Body of pancreas (tissue), 4 donors: Measurements from ENCODE around the gene PCDHGA12. TPM values are rescaled to one million over a fixed set of nuclear protein-coding genes. Genes with fewer than 3 reads are reported as not detected.

Experiments
- ATAC-seq: fragments of 150-250 bp; one replicate; pipeline ENCODE4 v1.9.1; 2016
- DNase-seq, 4 donors: peaks; one replicate each; pipeline ENCODE4 v3.0.0-alpha.2; 2019
- H3K27ac ChIP-seq, 4 donors: fragments of 200-600 bp; sonication (generic); 1 replicate in 3 of 4; 2 replicates in 1 of 4; pipeline versions ENCODE4 v1.5.1 to v1.6.1; 2016 to 2019; ENCODE audit warnings: mild to moderate bottlenecking in 1 of 4, mixed read lengths in 1 of 4, moderate library complexity in 1 of 4
- H3K27me3 ChIP-seq, 2 donors: fragments of 200-600 bp; sonication (generic); one replicate each; pipeline ENCODE4 v1.6.0; 2016; ENCODE audit warnings: mild to moderate bottlenecking in 1 of 2
- H3K36me3 ChIP-seq, 2 donors: fragments of 200-600 bp; sonication (generic); replicated peaks in 1 of 2; 2 replicates each; pipeline ENCODE4 v1.5.1; 2016; ENCODE audit warnings: low read depth in 2 of 2; ENCODE audit not compliant: insufficient read depth in 1 of 2
- H3K4me1 ChIP-seq: fragments of 200-600 bp; sonication (generic); one replicate; pipeline ENCODE4 v1.6.0; 2016
- H3K4me3 ChIP-seq, 2 donors: fragments of 200-600 bp; sonication (generic); 1 replicate in 1 of 2; 2 replicates in 1 of 2; pipeline ENCODE4 v1.5.1; 2016 to 2019
- H3K9me3 ChIP-seq, 3 donors: fragments of 200-600 bp; sonication (generic); 1 replicate in 2 of 3; 2 replicates in 1 of 3; pipeline ENCODE4 v1.5.1; 2016
- CTCF ChIP-seq, 7 experiments: fragments of 450-650 bp in 4 of 7; fragments of 200-600 bp in 3 of 7; sonication (generic) in 3 of 7; IDR thresholded peaks; one replicate each; pipeline ENCODE4 v1.5.1; 2016 to 2019; ENCODE audit warnings: antibody characterized with exemption in 7 of 7
- POLR2A ChIP-seq, 3 donors: fragments of 450-650 bp; IDR thresholded peaks; one replicate each; pipeline ENCODE4 v1.6.1; 2016; ENCODE audit warnings: antibody characterized with exemption in 3 of 3, mild to moderate bottlenecking in 2 of 3
- whole genome bisulfite sequencing, 2 donors: methylation state at CpG; one replicate each; pipeline ENCODE4 v1.1.5; 2017; 5-methylcytosine and 5-hydroxymethylcytosine counted together
- intact Hi-C: fragments of 100-400 bp; cut with DNase I; formaldehyde crosslinking; loops from one replicate; pipeline ENCODE4 v1.15.1; 2023
- total RNA-seq, 2 donors: library from RNA; depleted of rRNA; stranded (reverse); fragments of >200 nt; gene quantifications; one replicate each; pipeline ENCODE4 v1.1.0, GENCODE V29; 2016

PCDHGA12 gene
- total RNA-seq, result 1 to 10 TPM; 5.3 to 5.4 TPM

GRCh38 chr5:141430332-141431113 lies at the start of gene PCDHGA12:
PCDHGA12 (plus strand) TSS chr5:141430507; CDS start chr5:141430760, 253 bp downstream.
- WGBS, 2 donors, result 8 to 12% methylated on average over 33 of the region's 33 CpGs
- ATAC-seq, result no peak
- no peak for TF ChIP-seq POLR2A (IDR thresholded peaks at IDR 0.05)
- peak in 5 of 7 experiments; percentile 7 to 41 (median 25) for TF ChIP-seq CTCF (IDR thresholded peaks at IDR 0.05)
- peaks cover 0 to 77% (median 0%) of the 10 kb centered on the region in 3 donors for H3K9me3 ChIP-seq
- no peak within 1 kb of the TSS for H3K4me3 ChIP-seq
- H3K36me3 ChIP-seq, result no peaks in the 10 kb centered on the region
- no peaks in the 10 kb centered on the region for H3K27me3 ChIP-seq
- DNase-seq, result peak in 1 of 4 donors; percentile 46
- H3K4me1 ChIP-seq, result no peaks in the 10 kb centered on the region
- intact Hi-C loops, result no loop called here
- H3K27ac ChIP-seq, result no peak within 1 kb of the TSS

GRCh38 chr5:141382469-141383294 lies 47.6 kb upstream of the PCDHGA12 start, which contains the start of gene PCDHGA7:
PCDHGA7 (plus strand) TSS chr5:141382742; CDS start chr5:141382900, 158 bp downstream.
- intact Hi-C loops, result no loop called here
- ATAC-seq, result no peak
- Histone ChIP-seq H3K4me1 (no peaks in the 10 kb centered on the region), H3K36me3 (no peaks in the 10 kb centered on the region), H3K4me3 (peak within 1 kb of the TSS in 1 of 2 donors; percentile 0), H3K27me3 (no peaks in the 10 kb centered on the region), H3K9me3 (peaks cover 0 to 55% (median 3%) of the 10 kb centered on the region in 3 donors), H3K27ac (no peak within 1 kb of the TSS)
- TF ChIP-seq CTCF (IDR thresholded peaks at IDR 0.05), result peak in 3 of 7 experiments; percentile 7 to 16 (median 16)
- no peak for TF ChIP-seq POLR2A (IDR thresholded peaks at IDR 0.05)
- 9 to 17% methylated on average over 24 to 37 of the region's 37 CpGs for WGBS, 2 donors
- DNase-seq, result no peak

- no peaks in the 10 kb centered on the region for H3K36me3 ChIP-seq
- ATAC-seq (no peak), DNase-seq (no peak)
- peaks cover 0 to 56% (median 3%) of the 10 kb centered on the region in 3 donors for H3K9me3 ChIP-seq
- intact Hi-C loops, result no loop called here
- H3K27ac ChIP-seq, result no peak overlapping the region
- no peaks in the 10 kb centered on the region for H3K4me1 ChIP-seq
- H3K4me3 ChIP-seq, result no peak overlapping the region
- 27 to 35% methylated on average over 14 to 21 of the region's 21 CpGs for WGBS, 2 donors
- H3K27me3 ChIP-seq, result no peaks in the 10 kb centered on the region
- no peak for TF ChIP-seq POLR2A (IDR thresholded peaks at IDR 0.05)
- no peak for TF ChIP-seq CTCF (IDR thresholded peaks at IDR 0.05)
Measured at GRCh38 chr5:141383345-141383744, 47.0 kb upstream of the PCDHGA12 start.

GRCh38 chr5:141384471-141385267 lies 45.6 kb upstream of the PCDHGA12 start:
- 35 to 55% methylated on average over 16 to 42 of the region's 43 CpGs for WGBS, 2 donors
- intact Hi-C loops, result no loop called here
- no peak for TF ChIP-seq CTCF (IDR thresholded peaks at IDR 0.05)
- TF ChIP-seq POLR2A (IDR thresholded peaks at IDR 0.05), result no peak
- Histone ChIP-seq H3K36me3 (no peaks in the 10 kb centered on the region), H3K4me3 (no peak overlapping the region), H3K27ac (no peak overlapping the region), H3K9me3 (peaks cover 0 to 65% (median 7%) of the 10 kb centered on the region in 3 donors), H3K27me3 (no peaks in the 10 kb centered on the region), H3K4me1 (no peaks in the 10 kb centered on the region)
- DNase-seq (no peak), ATAC-seq (no peak)
